ENCODE results near the gene SMG7.

The SMG7 gene

GRCh38 chr1:183470147-183470960 is 1.9 kb upstream of the SMG7 start:
- DNase-seq (ENCODE audit: low read depth in 2 of 2) = peak; percentile 79

GRCh38 chr1:183470961-183471742 is 1.1 kb upstream of the SMG7 start:
- DNase-seq (ENCODE audit: low read depth in 2 of 2) = peak; percentile 35 to 41

- peak; percentile 89 to 94 for DNase-seq (ENCODE audit: low read depth in 2 of 2)
Measured at GRCh38 chr1:183471743-183472487, 384 bp upstream of the SMG7 start.

- no peak for DNase-seq (ENCODE audit: low read depth in 2 of 2)
Measured at GRCh38 chr1:183473217-183473536, 878 bp downstream of the SMG7 start.

- DNase-seq (ENCODE audit: low read depth in 2 of 2) = no peak
Measured at GRCh38 chr1:183476081-183476480, 3.8 kb downstream of the SMG7 start.

GRCh38 chr1:183477986-183478781 is 5.9 kb downstream of the SMG7 start:
- DNase-seq (ENCODE audit: low read depth in 2 of 2) = no peak

- DNase-seq (ENCODE audit: low read depth in 2 of 2) = no peak
Measured at GRCh38 chr1:183480971-183481441, 8.7 kb downstream of the SMG7 start.

- DNase-seq (ENCODE audit: low read depth in 2 of 2) = no peak
Measured at GRCh38 chr1:183483224-183483623, 10.9 kb downstream of the SMG7 start.

GRCh38 chr1:183484254-183484653 is 12.0 kb downstream of the SMG7 start:
- no peak for DNase-seq (ENCODE audit: low read depth in 2 of 2)

GRCh38 chr1:183484851-183485250 is 12.6 kb downstream of the SMG7 start:
- DNase-seq (ENCODE audit: low read depth in 2 of 2) = no peak

GRCh38 chr1:183487674-183488442 is 15.6 kb downstream of the SMG7 start:
- no peak for DNase-seq (ENCODE audit: low read depth in 2 of 2)

GRCh38 chr1:183490932-183491331 is 18.6 kb downstream of the SMG7 start:
- DNase-seq (ENCODE audit: low read depth in 2 of 2) = no peak

GRCh38 chr1:183493540-183494245 is 21.4 kb downstream of the SMG7 start:
- DNase-seq (ENCODE audit: low read depth in 2 of 2) = no peak

GRCh38 chr1:183495420-183495819 is 23.1 kb downstream of the SMG7 start:
- DNase-seq (ENCODE audit: low read depth in 2 of 2) = no peak

GRCh38 chr1:183497218-183497617 is 24.9 kb downstream of the SMG7 start:
- no peak for DNase-seq (ENCODE audit: low read depth in 2 of 2)

GRCh38 chr1:183498342-183498991 is 26.2 kb downstream of the SMG7 start:
- no peak for DNase-seq (ENCODE audit: low read depth in 2 of 2)

GRCh38 chr1:183505454-183506089 is 33.3 kb downstream of the SMG7 start:
- no peak for DNase-seq (ENCODE audit: low read depth in 2 of 2)

GRCh38 chr1:183506561-183506960 is 34.3 kb downstream of the SMG7 start:
- no peak for DNase-seq (ENCODE audit: low read depth in 2 of 2)

GRCh38 chr1:183508694-183509093 is 36.4 kb downstream of the SMG7 start:
- DNase-seq (ENCODE audit: low read depth in 2 of 2) = no peak

Measured in stimulated activated CD8-positive, alpha-beta memory T cell treated with anti-CD3 and anti-CD28 coated beads, Interleukin-2, amount 100 ng/mL, for 1 hour (primary cell).